ENCODE results near the gene TTR. TPM values are rescaled to one million over a fixed set of nuclear protein-coding genes. Genes with fewer than 3 reads are reported as not detected.

Gene TTR
- total and polyA plus RNA-seq, 9 of the 15 experiments (the other 6 are each of a cell fraction or from before 2014, with no cell fraction given) = 0.17 to 0.53 TPM; not detected in 7

DNA sequence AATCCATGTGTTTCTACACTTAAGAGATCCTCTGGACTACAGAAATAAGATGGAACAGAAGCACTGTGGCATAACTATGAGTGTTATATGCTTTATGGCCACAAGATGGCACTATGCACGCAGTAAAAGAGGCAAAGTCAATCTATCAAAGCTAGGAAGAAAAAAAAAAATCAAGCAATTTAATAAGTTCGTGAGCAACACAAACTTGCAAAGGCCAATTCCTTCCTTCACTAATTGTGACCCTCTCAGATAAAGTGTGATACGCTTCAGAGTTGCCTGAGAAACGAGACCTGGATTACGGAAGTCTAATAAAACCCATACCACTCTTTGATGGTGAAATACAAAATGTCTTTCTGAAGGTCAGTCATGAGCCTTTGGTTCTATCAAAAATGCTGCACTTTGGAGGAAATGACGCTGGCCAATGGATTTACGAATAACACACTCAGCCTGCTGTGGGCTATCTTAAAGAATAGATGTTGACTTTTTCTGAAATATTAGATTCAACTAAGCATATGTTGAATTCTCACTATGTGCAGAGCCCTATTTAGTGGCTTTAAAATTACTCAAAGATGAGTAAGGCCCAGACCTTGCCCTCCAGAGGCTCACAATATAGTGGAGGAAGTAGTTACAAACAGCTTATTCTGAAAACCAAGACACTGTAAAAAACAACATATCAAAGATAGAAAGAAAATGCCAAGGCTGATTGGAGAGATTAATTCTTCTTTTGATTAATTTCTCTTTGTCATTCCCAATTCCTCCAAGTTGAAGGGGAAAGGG lies 35.5 kb upstream of the TTR start (continued):
- TF ChIP-seq, protein P1, sequence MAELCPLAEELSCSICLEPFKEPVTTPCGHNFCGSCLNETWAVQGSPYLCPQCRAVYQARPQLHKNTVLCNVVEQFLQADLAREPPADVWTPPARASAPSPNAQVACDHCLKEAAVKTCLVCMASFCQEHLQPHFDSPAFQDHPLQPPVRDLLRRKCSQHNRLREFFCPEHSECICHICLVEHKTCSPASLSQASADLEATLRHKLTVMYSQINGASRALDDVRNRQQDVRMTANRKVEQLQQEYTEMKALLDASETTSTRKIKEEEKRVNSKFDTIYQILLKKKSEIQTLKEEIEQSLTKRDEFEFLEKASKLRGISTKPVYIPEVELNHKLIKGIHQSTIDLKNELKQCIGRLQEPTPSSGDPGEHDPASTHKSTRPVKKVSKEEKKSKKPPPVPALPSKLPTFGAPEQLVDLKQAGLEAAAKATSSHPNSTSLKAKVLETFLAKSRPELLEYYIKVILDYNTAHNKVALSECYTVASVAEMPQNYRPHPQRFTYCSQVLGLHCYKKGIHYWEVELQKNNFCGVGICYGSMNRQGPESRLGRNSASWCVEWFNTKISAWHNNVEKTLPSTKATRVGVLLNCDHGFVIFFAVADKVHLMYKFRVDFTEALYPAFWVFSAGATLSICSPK (IDR thresholded peaks at IDR 0.05; ENCODE audit: borderline replicate concordance) = no peak
- TF ChIP-seq MTF1 (CRISPR knock-in tag; IDR thresholded peaks at IDR 0.05; ENCODE audit: borderline replicate concordance) (no peak), POLR3A (IDR thresholded peaks at IDR 0.05; ENCODE audit: borderline replicate concordance, extremely low read depth, insufficient read depth, insufficient read length) (no peak), NR2C1 (IDR thresholded peaks at IDR 0.05) (no peak), NR2C1 (tag; IDR thresholded peaks at IDR 0.05) (no peak), RBM17 (IDR thresholded peaks at IDR 0.05; ENCODE audit: borderline replicate concordance, low read depth, low read length) (no peak), ZFP30 (CRISPR knock-in tag; IDR thresholded peaks at IDR 0.05; ENCODE audit: borderline replicate concordance) (no peak), ILK (tag; IDR thresholded peaks at IDR 0.05; ENCODE audit: borderline replicate concordance, low read depth) (no peak), ZNF140 (CRISPR knock-in tag; IDR thresholded peaks at IDR 0.05) (no peak), ZNF696 (CRISPR knock-in tag; conservative IDR thresholded peaks at IDR 0.05) (no peak), CBX5 (IDR thresholded peaks at IDR 0.05; ENCODE audit: borderline replicate concordance, low read depth) (no peak), ZBTB8A (IDR thresholded peaks at IDR 0.05; ENCODE audit: partially characterized antibody) (no peak), SREBF2 (CRISPR knock-in tag; IDR thresholded peaks at IDR 0.05) (no peak), RFX7 (CRISPR knock-in tag; IDR thresholded peaks at IDR 0.05) (no peak), ARID2 (IDR thresholded peaks at IDR 0.05) (0 out of 2 replicates have a peak, but pooled peaks have one; percentile 33), LARP7 (IDR thresholded peaks at IDR 0.05) (no peak)
- TF ChIP-seq, protein P2, sequence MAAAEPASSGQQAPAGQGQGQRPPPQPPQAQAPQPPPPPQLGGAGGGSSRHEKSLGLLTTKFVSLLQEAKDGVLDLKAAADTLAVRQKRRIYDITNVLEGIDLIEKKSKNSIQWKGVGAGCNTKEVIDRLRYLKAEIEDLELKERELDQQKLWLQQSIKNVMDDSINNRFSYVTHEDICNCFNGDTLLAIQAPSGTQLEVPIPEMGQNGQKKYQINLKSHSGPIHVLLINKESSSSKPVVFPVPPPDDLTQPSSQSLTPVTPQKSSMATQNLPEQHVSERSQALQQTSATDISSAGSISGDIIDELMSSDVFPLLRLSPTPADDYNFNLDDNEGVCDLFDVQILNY (CRISPR knock-in tag; IDR thresholded peaks at IDR 0.05) = no peak
- TF ChIP-seq, protein P3, sequence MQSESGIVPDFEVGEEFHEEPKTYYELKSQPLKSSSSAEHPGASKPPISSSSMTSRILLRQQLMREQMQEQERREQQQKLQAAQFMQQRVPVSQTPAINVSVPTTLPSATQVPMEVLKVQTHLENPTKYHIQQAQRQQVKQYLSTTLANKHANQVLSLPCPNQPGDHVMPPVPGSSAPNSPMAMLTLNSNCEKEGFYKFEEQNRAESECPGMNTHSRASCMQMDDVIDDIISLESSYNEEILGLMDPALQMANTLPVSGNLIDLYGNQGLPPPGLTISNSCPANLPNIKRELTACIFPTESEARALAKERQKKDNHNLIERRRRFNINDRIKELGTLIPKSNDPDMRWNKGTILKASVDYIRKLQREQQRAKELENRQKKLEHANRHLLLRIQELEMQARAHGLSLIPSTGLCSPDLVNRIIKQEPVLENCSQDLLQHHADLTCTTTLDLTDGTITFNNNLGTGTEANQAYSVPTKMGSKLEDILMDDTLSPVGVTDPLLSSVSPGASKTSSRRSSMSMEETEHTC (IDR thresholded peaks at IDR 0.05) = no peak
- TF ChIP-seq, protein P4, sequence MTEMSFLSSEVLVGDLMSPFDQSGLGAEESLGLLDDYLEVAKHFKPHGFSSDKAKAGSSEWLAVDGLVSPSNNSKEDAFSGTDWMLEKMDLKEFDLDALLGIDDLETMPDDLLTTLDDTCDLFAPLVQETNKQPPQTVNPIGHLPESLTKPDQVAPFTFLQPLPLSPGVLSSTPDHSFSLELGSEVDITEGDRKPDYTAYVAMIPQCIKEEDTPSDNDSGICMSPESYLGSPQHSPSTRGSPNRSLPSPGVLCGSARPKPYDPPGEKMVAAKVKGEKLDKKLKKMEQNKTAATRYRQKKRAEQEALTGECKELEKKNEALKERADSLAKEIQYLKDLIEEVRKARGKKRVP (CRISPR knock-in tag; IDR thresholded peaks at IDR 0.05) = no peak
- TF ChIP-seq, protein P5, sequence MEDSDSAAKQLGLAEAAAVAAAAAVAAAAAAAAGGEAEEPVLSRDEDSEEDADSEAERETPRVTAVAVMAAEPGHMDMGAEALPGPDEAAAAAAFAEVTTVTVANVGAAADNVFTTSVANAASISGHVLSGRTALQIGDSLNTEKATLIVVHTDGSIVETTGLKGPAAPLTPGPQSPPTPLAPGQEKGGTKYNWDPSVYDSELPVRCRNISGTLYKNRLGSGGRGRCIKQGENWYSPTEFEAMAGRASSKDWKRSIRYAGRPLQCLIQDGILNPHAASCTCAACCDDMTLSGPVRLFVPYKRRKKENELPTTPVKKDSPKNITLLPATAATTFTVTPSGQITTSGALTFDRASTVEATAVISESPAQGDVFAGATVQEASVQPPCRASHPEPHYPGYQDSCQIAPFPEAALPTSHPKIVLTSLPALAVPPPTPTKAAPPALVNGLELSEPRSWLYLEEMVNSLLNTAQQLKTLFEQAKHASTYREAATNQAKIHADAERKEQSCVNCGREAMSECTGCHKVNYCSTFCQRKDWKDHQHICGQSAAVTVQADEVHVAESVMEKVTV (CRISPR knock-in tag; IDR thresholded peaks at IDR 0.05) = peak; percentile 73
